GM08714 (cell line): ENCODE measurements around the gene BMP4.

Experiments
- H3K4me3 ChIP-seq: fragments of 200-500 bp; sonication (Bioruptor generic); 2 replicates; pipeline ENCODE4 v1.5.1; 2014; ENCODE audit warnings: mild to moderate bottlenecking, low read length, inconsistent platforms
- ZNF274 ChIP-seq: IDR thresholded peaks from 2 replicates; pipeline ENCODE4 v1.6.1; 2012; ENCODE audit warnings: mild to moderate bottlenecking, low read depth, low read length

Gene BMP4

GRCh38 chr14:53908416-53908815 lies 48.2 kb downstream of the BMP4 start:
- no peak for TF ChIP-seq ZNF274

GRCh38 chr14:53902307-53902706 lies 54.3 kb downstream of the BMP4 start:
- no peak overlapping the region for H3K4me3 ChIP-seq
- no peak for TF ChIP-seq ZNF274

More at GRCh38 chr14:53908416-53908815, 48.2 kb downstream of the BMP4 start:
- H3K4me3 ChIP-seq, result no peak overlapping the region

- H3K4me3 ChIP-seq, result no peak overlapping the region
- no peak for TF ChIP-seq ZNF274
These were observed 56.1 kb downstream of the BMP4 start for GRCh38 chr14:53900499-53900898.
